HG03064 (cell line): ENCODE measurements around the gene GP1BB.

Experiments used
- ATAC-seq: cut with Tn5 transposase; IDR thresholded peaks from one replicate; pipeline ENCODE4 v1.9.1; 2021; ENCODE audit warnings: low read depth; ENCODE audit not compliant: unreplicated experiment

The GP1BB gene

GRCh38 chr22:19764299-19764593 lies 40.9 kb downstream of the GP1BB start:
- no peak for ATAC-seq

DNA sequence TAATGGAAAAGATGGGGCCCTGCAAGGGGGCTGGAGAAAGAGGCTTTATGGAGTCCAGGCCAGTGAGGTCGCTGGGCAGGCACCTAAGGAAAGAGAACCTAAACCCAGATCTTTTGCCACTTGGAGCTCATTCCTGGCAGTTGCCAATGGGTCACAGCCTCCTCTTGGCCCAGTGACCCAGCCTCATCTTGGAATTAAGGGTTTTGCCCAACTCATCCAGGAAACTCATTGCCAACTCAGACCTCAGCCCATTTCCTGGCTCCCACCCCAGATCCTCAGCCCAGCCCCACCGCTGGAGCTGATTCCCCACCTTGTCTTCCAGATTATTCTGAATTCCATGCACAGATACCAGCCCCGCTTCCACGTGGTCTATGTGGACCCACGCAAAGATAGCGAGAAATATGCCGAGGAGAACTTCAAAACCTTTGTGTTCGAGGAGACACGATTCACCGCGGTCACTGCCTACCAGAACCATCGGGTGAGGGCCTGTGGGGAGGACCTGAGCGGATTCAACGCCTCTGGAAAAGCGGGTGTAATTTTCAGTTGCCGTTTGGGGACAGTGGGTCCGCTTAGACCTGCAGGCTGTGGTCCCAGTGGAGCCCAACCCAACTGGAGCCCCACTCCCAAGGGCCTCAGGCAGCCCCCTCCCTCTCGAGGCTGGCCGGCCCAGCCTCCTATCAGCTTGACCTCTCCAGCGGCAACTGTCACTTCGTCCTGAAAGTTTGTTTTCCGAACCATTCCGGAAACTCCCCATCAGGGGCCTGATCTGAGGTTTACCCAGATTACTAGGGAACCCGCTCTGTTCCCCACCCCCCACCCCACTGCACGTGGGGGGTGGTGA lies 41.5 kb downstream of the GP1BB start:
- no peak for ATAC-seq

GRCh38 chr22:19765477-19766239 lies 42.3 kb downstream of the GP1BB start:
- no peak for ATAC-seq

- no peak for ATAC-seq
These were observed 42.8 kb downstream of the GP1BB start for GRCh38 chr22:19766240-19766510.

- ATAC-seq = no peak
These were observed 43.4 kb downstream of the GP1BB start for GRCh38 chr22:19766511-19767426.

DNA sequence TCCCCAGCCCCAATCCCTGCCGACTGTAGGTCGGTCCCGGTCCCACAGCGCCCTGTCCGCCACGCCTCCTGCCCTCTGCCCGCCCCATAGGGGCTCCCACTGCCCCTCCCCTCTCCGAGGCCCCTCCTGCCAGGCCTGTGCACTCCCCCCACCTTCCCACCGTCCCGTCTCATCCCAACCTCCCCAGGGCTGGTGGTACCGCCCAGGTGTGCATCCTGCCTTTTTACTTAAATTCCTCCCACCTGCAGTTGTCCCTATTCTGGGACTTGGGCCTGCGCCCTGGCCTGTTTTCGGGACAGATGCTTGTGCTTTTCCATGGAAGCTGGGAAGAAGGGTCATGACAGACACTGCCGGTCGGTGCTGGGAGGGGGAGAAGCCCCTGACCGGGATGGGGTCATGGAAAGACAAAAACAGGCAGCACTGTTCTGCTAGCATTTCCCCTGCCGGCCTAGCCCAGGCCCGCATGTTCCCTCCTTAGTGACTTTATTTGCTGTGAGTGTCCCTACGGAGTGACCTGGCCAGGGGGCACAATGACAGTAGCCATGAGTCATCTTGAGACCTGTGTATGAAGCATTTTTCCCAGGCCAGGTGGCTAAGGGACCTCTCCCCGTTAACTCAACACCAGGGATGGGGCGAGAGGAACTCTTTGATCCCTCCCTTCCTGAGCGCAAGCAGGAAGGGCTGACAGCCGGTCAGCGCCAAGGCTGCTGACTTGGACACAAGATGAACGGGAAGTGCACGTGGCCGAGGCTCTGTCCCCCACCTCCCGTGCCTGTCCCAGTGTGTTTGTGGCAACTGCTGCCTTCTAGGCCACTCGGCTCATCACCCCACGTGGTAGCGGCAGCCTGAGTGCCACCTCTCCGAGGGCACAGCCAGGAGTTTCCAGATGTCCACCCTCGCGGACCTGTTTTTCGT lies 44.3 kb downstream of the GP1BB start:
- ATAC-seq = no peak

GRCh38 chr22:19769393-19769715 lies 46.0 kb downstream of the GP1BB start:
- no peak for ATAC-seq

GRCh38 chr22:19770349-19771220 lies 47.2 kb downstream of the GP1BB start:
- no peak for ATAC-seq

DNA sequence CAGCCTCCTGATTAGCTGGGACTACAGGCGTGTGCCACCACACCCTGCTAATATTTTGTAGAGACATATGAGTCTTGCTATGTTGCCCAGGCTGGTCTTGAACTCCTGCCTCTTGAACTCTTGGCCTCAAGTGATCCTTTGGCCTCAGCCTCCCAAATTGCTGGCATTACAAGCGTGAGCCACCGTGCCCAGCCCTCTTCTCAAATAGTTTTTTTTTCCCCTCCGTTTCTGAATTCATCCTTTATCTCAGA lies 49.0 kb downstream of the GP1BB start:
- ATAC-seq = no peak

GRCh38 chr22:19772673-19773469 lies 49.5 kb downstream of the GP1BB start:
- peak; percentile 77 for ATAC-seq

- ATAC-seq = no peak
These were observed 50.2 kb downstream of the GP1BB start for GRCh38 chr22:19773470-19774040.
